H9 (cell line): Measurements from ENCODE around the gene C3orf22. TPM values are rescaled to one million over a fixed set of nuclear protein-coding genes. Genes with fewer than 3 reads are reported as not detected.

Experiments
- DNase-seq: peaks from one replicate; pipeline ENCODE4 v3.0.0-alpha.2; 2017
- H2AFZ ChIP-seq: one replicate; pipeline ENCODE4 v1.6.1; 2013; ENCODE audit warnings: mild to moderate bottlenecking, low read length, control low read depth, moderate library complexity
- H2AK5ac ChIP-seq: 2 replicates; pipeline ENCODE4 v1.6.1; 2013; ENCODE audit warnings: low read length, control low read depth, mixed read lengths; ENCODE audit not compliant: insufficient read length
- H2BK120ac ChIP-seq: one replicate; pipeline ENCODE4 v1.6.1; 2013; ENCODE audit warnings: low read depth, mild to moderate bottlenecking, low read length, control low read depth, inconsistent platforms; ENCODE audit not compliant: poor library complexity, severe bottlenecking
- H2BK12ac ChIP-seq: 2 replicates; pipeline ENCODE4 v1.6.1; 2013; ENCODE audit warnings: low read length, control low read depth, mixed read lengths, low read depth; ENCODE audit not compliant: insufficient read length
- H2BK15ac ChIP-seq: 2 replicates; pipeline ENCODE4 v1.6.1; 2013; ENCODE audit warnings: low read depth, low read length, control low read depth
- H2BK20ac ChIP-seq: one replicate; pipeline ENCODE4 v1.6.1; 2013; ENCODE audit warnings: low read depth, mild to moderate bottlenecking, low read length, control low read depth, inconsistent platforms; ENCODE audit not compliant: poor library complexity, severe bottlenecking
- H2BK5ac ChIP-seq: 2 replicates; pipeline ENCODE4 v1.6.1; 2013; ENCODE audit warnings: low read length, control low read depth, mixed read lengths; ENCODE audit not compliant: insufficient read length
- H3K14ac ChIP-seq: 2 replicates; pipeline ENCODE4 v1.6.1; 2013; ENCODE audit warnings: low read length, control low read depth; ENCODE audit not compliant: insufficient read depth
- H3K18ac ChIP-seq: 2 replicates; pipeline ENCODE4 v1.6.1; 2013; ENCODE audit warnings: low read depth, mild to moderate bottlenecking, mixed read lengths, low read length, control low read depth; ENCODE audit not compliant: insufficient read length
- H3K23ac ChIP-seq: 2 replicates; pipeline ENCODE4 v1.6.1; 2013; ENCODE audit warnings: low read length, control low read depth, mixed read lengths, low read depth; ENCODE audit not compliant: insufficient read length
- H3K23me2 ChIP-seq: 2 replicates; pipeline ENCODE4 v1.6.1; 2013; ENCODE audit warnings: low read depth, mild to moderate bottlenecking, mixed read lengths, low read length, control low read depth; ENCODE audit not compliant: insufficient read length, poor library complexity, severe bottlenecking
- H3K27ac ChIP-seq: 2 replicates; pipeline ENCODE4 v1.5.1; 2013; ENCODE audit warnings: low read length, control low read depth, mixed read lengths, low read depth; ENCODE audit not compliant: insufficient read length
- H3K27me3 ChIP-seq: 2 replicates; pipeline ENCODE4 v1.6.1; 2013; ENCODE audit warnings: low read length, control low read depth, inconsistent platforms; ENCODE audit not compliant: insufficient read depth
- H3K4ac ChIP-seq: 2 replicates; pipeline ENCODE4 v1.6.1; 2013; ENCODE audit warnings: low read depth, mild to moderate bottlenecking, control low read depth, inconsistent platforms, low read length, moderate library complexity
- H3K4me1 ChIP-seq: 2 replicates; pipeline ENCODE4 v1.6.1; 2013; ENCODE audit warnings: low read length, control low read depth, inconsistent platforms; ENCODE audit not compliant: insufficient read depth
- H3K4me2 ChIP-seq: 2 replicates; pipeline ENCODE4 v1.6.1; 2013; ENCODE audit warnings: low read length, control low read depth, mixed read lengths; ENCODE audit not compliant: insufficient read length, insufficient read depth
- H3K56ac ChIP-seq: 2 replicates; pipeline ENCODE4 v1.6.1; 2013; ENCODE audit warnings: low read depth, mild to moderate bottlenecking, mixed read lengths, low read length, control low read depth; ENCODE audit not compliant: insufficient read length
- H3K79me1 ChIP-seq: 2 replicates; pipeline ENCODE4 v1.6.1; 2013; ENCODE audit warnings: low read depth, mild to moderate bottlenecking, moderate library complexity, low read length, control low read depth, inconsistent platforms; ENCODE audit not compliant: insufficient read depth, poor library complexity, severe bottlenecking
- H3K79me2 ChIP-seq: 2 replicates; pipeline ENCODE4 v1.6.1; 2013; ENCODE audit warnings: low read length, control low read depth, inconsistent platforms; ENCODE audit not compliant: insufficient read depth
- H3K9ac ChIP-seq: 2 replicates; pipeline ENCODE4 v1.6.1; 2013; ENCODE audit warnings: low read length, control low read depth, mixed read lengths; ENCODE audit not compliant: insufficient read length; ENCODE audit errors: extremely low read depth
- H3K9me3 ChIP-seq: one replicate; pipeline ENCODE4 v1.6.1; 2013; ENCODE audit warnings: low read depth, low read length, inconsistent platforms; ENCODE audit not compliant: control insufficient read depth
- H3T11ph ChIP-seq: one replicate; pipeline ENCODE4 v1.6.1; 2013; ENCODE audit warnings: mild to moderate bottlenecking, low read length, control low read depth, inconsistent platforms
- H4K20me1 ChIP-seq: one replicate; pipeline ENCODE4 v1.6.1; 2013; ENCODE audit not compliant: control insufficient read depth, insufficient read length, insufficient read depth
- H4K5ac ChIP-seq: 2 replicates; pipeline ENCODE4 v1.6.1; 2013; ENCODE audit warnings: low read depth, mild to moderate bottlenecking, mixed read lengths, low read length, control low read depth; ENCODE audit not compliant: insufficient read length
- H4K8ac ChIP-seq: replicated peaks from 2 replicates; pipeline ENCODE4 v1.6.1; 2013; ENCODE audit warnings: low read length, control low read depth, mixed read lengths, low read depth; ENCODE audit not compliant: insufficient read length
- H4K91ac ChIP-seq: 2 replicates; pipeline ENCODE4 v1.6.1; 2013; ENCODE audit warnings: low read depth, mild to moderate bottlenecking, moderate library complexity, mixed read lengths, low read length, control low read depth; ENCODE audit not compliant: insufficient read length
- H3K27ac Mint-ChIP-seq, 3 experiments: 2 replicates in 2 of 3; 3 replicates in 1 of 3; pipeline ENCODE4 v1.8.0; 2020 to 2021; ENCODE audit warnings: mixed read lengths in 3 of 3, mild to moderate bottlenecking in 1 of 3, moderate library complexity in 1 of 3
- H3K27me3 Mint-ChIP-seq: 2 replicates; pipeline ENCODE4 v1.8.0; 2021; ENCODE audit warnings: low read depth, mild to moderate bottlenecking, moderate library complexity, mixed read lengths
- H3K36me3 Mint-ChIP-seq, 3 experiments: 2 replicates in 2 of 3; 3 replicates in 1 of 3; pipeline ENCODE4 v1.8.0; 2020 to 2021; ENCODE audit warnings: low read depth in 3 of 3, mixed read lengths in 3 of 3; ENCODE audit not compliant: insufficient read depth in 1 of 3
- H3K4me1 Mint-ChIP-seq, 2 experiments: 2 replicates each; pipeline ENCODE4 v1.8.0; 2020; ENCODE audit warnings: mixed read lengths in 2 of 2
- H3K4me3 Mint-ChIP-seq, 2 experiments: 2 replicates in 1 of 2; 3 replicates in 1 of 2; pipeline ENCODE4 v1.8.0; 2020 to 2021; ENCODE audit warnings: mild to moderate bottlenecking in 2 of 2, mixed read lengths in 2 of 2, moderate library complexity in 1 of 2
- H3K9me3 Mint-ChIP-seq, 2 experiments: 2 replicates in 1 of 2; 3 replicates in 1 of 2; pipeline ENCODE4 v1.8.0; 2020; ENCODE audit warnings: mild to moderate bottlenecking in 2 of 2, mixed read lengths in 2 of 2, moderate library complexity in 1 of 2
- CTCF ChIP-seq: fragments of 200-600 bp; sonication (generic); conservative IDR thresholded peaks from 3 replicates; pipeline ENCODE4 v1.8.0; 2021; ENCODE audit warnings: antibody characterized with exemption, mild to moderate bottlenecking
- WGBS: extraction: QIAGEN DNeasy Blood & Tissue Kit; methylation state at CpG from one replicate; pipeline ENCODE4 v1.1.7; 2013; ENCODE audit warnings: missing lambda C conversion rate, low lambda C conversion rate, mixed read lengths; ENCODE audit not compliant: insufficient read length; ENCODE audit errors: extremely low coverage; 5-methylcytosine and 5-hydroxymethylcytosine counted together
- total RNA-seq: library from RNA; stranded (reverse); gene quantifications from 2 replicates; pipeline ENCODE4 v1.2.1, GENCODE V29; 2021

C3orf22 gene
- total RNA-seq, 1 experiment from 2014 or later = not detected

- no peak overlapping the region for H3K14ac ChIP-seq
- H4K91ac ChIP-seq = no peak overlapping the region
Measured at GRCh38 chr3:126581569-126581968, 22.8 kb upstream of the C3orf22 start.

More at GRCh38 chr3:126581569-126581968, 22.8 kb upstream of the C3orf22 start:
- no peak overlapping the region for H2BK12ac ChIP-seq
- DNase-seq = no peak
- H3K79me2 ChIP-seq = no peaks in the 10 kb centered on the region
- H4K20me1 ChIP-seq = no peaks in the 10 kb centered on the region
- H3K4me3 Mint-ChIP-seq = no peak overlapping the region
- no peak overlapping the region for H3K18ac ChIP-seq
- H3T11ph ChIP-seq = no peak overlapping the region
- no peak overlapping the region for H3K56ac ChIP-seq
- H3K27ac ChIP-seq = no peak overlapping the region
- H3K9me3 ChIP-seq = no peaks in the 10 kb centered on the region
- H3K23me2 ChIP-seq = no peaks in the 10 kb centered on the region
- no peaks in the 10 kb centered on the region for H3K4me1 ChIP-seq
- no peak overlapping the region for H3K23ac ChIP-seq
- no peak overlapping the region for H2BK5ac ChIP-seq
- peaks cover 8% of the 10 kb centered on the region; the same call in 1 of the 2 replicates for H3K27me3 Mint-ChIP-seq
- H2BK15ac ChIP-seq = no peak overlapping the region
- H3K27ac Mint-ChIP-seq = no peak overlapping the region
- no peak overlapping the region for H2AFZ ChIP-seq
- H4K5ac ChIP-seq = no peak overlapping the region
- no peak overlapping the region for H2AK5ac ChIP-seq
- TF ChIP-seq CTCF = no peak
- H3K27me3 ChIP-seq = no peaks in the 10 kb centered on the region
- no peak overlapping the region for H2BK120ac ChIP-seq
- H2BK20ac ChIP-seq = no peak overlapping the region
- peaks cover 0 to 3% of the 10 kb centered on the region in 2 experiments; a peak in 2 of 4 replicates for H3K4me1 Mint-ChIP-seq
- H4K8ac ChIP-seq = no peak overlapping the region
- H3K36me3 Mint-ChIP-seq = no peaks in the 10 kb centered on the region
- no CpG with 5 or more reads among the region's 2 CpGs for WGBS
- H3K9me3 Mint-ChIP-seq = peaks cover 0 to 4% of the 10 kb centered on the region in 2 experiments; a peak in 2 of 5 replicates
- H3K9ac ChIP-seq = no peak overlapping the region
- H3K79me1 ChIP-seq = no peaks in the 10 kb centered on the region
- no peak overlapping the region for H3K4me2 ChIP-seq
- H3K4ac ChIP-seq = no peak overlapping the region
